HEK293T (cell line): ENCODE data around the gene STMN1.

ENCODE experiments used
- CTCF ChIA-PET: fragments of 350-600 bp; formaldehyde crosslinking; extraction: SDS; loops from one replicate; lab custom pipeline; 2021; ENCODE audit warnings: antibody characterized with exemption, inconsistent platforms; lab: Yijun Ruan, JAX
- POLR2A ChIA-PET: fragments of 350-600 bp; formaldehyde crosslinking; extraction: SDS; loops from one replicate; lab custom pipeline; 2020; ENCODE audit warnings: antibody characterized with exemption, inconsistent platforms; lab: Yijun Ruan, JAX
- DNase-seq: peaks from one replicate; pipeline ENCODE4 v3.0.0; 2012; ENCODE audit warnings: mixed read lengths; ENCODE audit errors: extremely low spot score
- ARNT ChIP-seq: fragments of 450-650 bp; IDR thresholded peaks from 2 replicates; pipeline ENCODE4 v1.6.1; 2017; ENCODE audit warnings: mild to moderate bottlenecking
- BHLHE40 ChIP-seq: fragments of 450-650 bp; IDR thresholded peaks from 2 replicates; pipeline ENCODE4 v1.6.1; 2016; ENCODE audit warnings: mild to moderate bottlenecking, moderate library complexity, borderline replicate concordance
- CTBP1 ChIP-seq: fragments of 450-650 bp; IDR thresholded peaks from 2 replicates; pipeline ENCODE4 v1.6.1; 2016; ENCODE audit warnings: borderline replicate concordance
- ELF4 ChIP-seq: fragments of 450-650 bp; IDR thresholded peaks from 2 replicates; pipeline ENCODE4 v1.6.1; 2017; ENCODE audit warnings: antibody characterized with exemption
- FOXA1 ChIP-seq: fragments of 450-650 bp; IDR thresholded peaks from 2 replicates; pipeline ENCODE4 v1.6.1; 2016; ENCODE audit warnings: mild to moderate bottlenecking
- FOXK2 ChIP-seq: fragments of 450-650 bp; IDR thresholded peaks from 2 replicates; pipeline ENCODE4 v1.6.1; 2016; ENCODE audit warnings: mild to moderate bottlenecking
- FOXM1 ChIP-seq: fragments of 450-650 bp; IDR thresholded peaks from 2 replicates; pipeline ENCODE4 v1.6.1; 2017; ENCODE audit warnings: mild to moderate bottlenecking, borderline replicate concordance
- HDGF ChIP-seq: fragments of 450-650 bp; IDR thresholded peaks from 2 replicates; pipeline ENCODE4 v1.6.1; 2017; ENCODE audit warnings: antibody characterized with exemption, borderline replicate concordance
- L3MBTL2 ChIP-seq: fragments of 450-650 bp; conservative IDR thresholded peaks from 2 replicates; pipeline ENCODE4 v1.6.1; 2016; ENCODE audit warnings: mild to moderate bottlenecking
- LEF1 ChIP-seq: fragments of 450-650 bp; IDR thresholded peaks from 2 replicates; pipeline ENCODE4 v1.6.1; 2017; ENCODE audit warnings: mild to moderate bottlenecking, borderline replicate concordance
- NFRKB ChIP-seq: fragments of 450-650 bp; IDR thresholded peaks from 2 replicates; pipeline ENCODE4 v1.6.1; 2016; ENCODE audit warnings: mild to moderate bottlenecking, moderate library complexity
- SP1 ChIP-seq: fragments of 450-650 bp; IDR thresholded peaks from 2 replicates; pipeline ENCODE4 v1.6.1; 2017
- SUZ12 ChIP-seq: fragments of 450-650 bp; IDR thresholded peaks from 2 replicates; pipeline ENCODE4 v1.6.1; 2016; ENCODE audit warnings: mild to moderate bottlenecking
- TARDBP ChIP-seq: fragments of 450-650 bp; IDR thresholded peaks from 2 replicates; pipeline ENCODE4 v1.6.1; 2016
- ZNF384 ChIP-seq: fragments of 450-650 bp; IDR thresholded peaks from 2 replicates; pipeline ENCODE4 v1.6.1; 2016
- TF ChIP-seq, protein P1 (sequence below): fragments of 450-650 bp; IDR thresholded peaks from 2 replicates; pipeline ENCODE4 v1.6.1; 2016

STMN1 gene

DNA sequence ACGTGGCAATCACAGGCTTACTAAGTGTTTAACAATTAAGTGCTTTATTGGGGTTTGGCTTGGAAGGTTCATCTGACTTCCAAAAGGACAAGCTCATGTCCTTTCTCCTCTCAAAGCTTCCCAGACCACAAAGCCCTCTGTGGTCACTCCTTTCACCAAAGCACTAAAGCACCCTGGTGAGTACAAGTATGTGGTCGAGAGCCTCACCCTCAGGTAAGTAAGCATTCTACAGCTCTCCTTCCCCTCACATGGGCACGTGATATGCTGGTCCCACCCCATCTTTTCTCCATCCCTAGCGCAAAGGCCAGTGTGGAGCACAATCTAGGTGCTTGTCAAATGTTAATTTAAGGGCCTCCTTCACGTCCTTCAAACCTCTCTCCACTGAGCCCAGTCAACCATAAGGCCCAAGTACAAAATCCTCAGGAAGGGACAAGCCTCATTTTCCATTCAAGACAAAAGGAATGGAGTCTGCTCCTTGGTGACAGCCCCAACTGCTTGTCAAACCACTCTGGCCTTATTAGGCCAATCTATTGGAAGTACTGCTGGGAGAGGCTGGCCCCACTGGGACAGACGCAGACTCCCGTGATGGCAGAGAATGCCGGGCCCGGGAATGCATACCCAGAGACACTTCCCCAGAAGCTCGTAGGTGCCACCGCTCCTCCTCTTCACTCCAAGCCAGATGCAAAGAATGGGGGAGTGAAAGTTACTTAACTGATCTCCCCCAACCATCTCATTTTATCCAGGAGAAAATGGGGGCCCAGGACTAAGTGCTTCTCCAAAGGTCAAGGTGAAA, 7.8 kb downstream of the STMN1 start:
- ChIA-PET CTCF (no interaction called here), POLR2A (interaction anchor here (1.1 to 6.5 kb wide), 3 partner anchors 10 to 101 kb away, joined by 3 to 61 read pairs (median 3); partner anchors contain the start of gene PAFAH2)
- TF ChIP-seq FOXK2 = no peak
- TF ChIP-seq SUZ12 = no peak
- TF ChIP-seq NFRKB = no peak
- TF ChIP-seq, protein P1, sequence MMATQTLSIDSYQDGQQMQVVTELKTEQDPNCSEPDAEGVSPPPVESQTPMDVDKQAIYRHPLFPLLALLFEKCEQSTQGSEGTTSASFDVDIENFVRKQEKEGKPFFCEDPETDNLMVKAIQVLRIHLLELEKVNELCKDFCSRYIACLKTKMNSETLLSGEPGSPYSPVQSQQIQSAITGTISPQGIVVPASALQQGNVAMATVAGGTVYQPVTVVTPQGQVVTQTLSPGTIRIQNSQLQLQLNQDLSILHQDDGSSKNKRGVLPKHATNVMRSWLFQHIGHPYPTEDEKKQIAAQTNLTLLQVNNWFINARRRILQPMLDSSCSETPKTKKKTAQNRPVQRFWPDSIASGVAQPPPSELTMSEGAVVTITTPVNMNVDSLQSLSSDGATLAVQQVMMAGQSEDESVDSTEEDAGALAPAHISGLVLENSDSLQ = no peak
- TF ChIP-seq SP1 = no peak
- TF ChIP-seq HDGF = no peak
- TF ChIP-seq TARDBP = no peak
- no peak for TF ChIP-seq L3MBTL2
- TF ChIP-seq BHLHE40 = no peak
- no peak for DNase-seq

DNA sequence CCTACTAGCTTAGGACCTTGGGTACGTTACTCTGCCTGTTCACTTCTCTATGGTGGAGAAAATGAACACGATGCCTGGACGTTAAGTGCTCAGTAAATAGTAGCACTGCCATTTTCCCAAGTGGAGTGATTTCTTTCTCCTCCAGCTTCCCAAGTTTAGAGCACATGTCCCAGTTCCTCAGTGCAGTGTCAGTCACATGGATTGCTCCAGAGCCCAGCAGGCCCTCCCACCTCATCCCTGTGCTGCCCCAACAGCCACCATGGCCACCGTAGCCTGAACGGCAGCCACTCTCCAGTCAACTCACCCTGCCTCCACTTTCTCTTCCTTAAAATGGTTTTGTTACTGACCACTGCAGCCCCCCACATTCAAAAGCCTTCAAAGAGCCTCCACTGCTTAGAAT, 8.5 kb downstream of the STMN1 start:
- POLR2A ChIA-PET = interaction anchor here (1.1 to 6.5 kb wide), 5 partner anchors 8 to 102 kb away, joined by 3 to 61 read pairs (median 10); partner anchors contain the start of genes PAFAH2 and STMN1
- DNase-seq = no peak
- CTCF ChIA-PET = no interaction called here
- TF ChIP-seq TARDBP = no peak
- no peak for TF ChIP-seq ZNF384
- no peak for TF ChIP-seq LEF1
- no peak for TF ChIP-seq SP1
- TF ChIP-seq, protein P1 = no peak
- no peak for TF ChIP-seq FOXM1
- no peak for TF ChIP-seq HDGF
- TF ChIP-seq BHLHE40 = no peak
- TF ChIP-seq FOXK2 = no peak
- TF ChIP-seq L3MBTL2 = no peak
- no peak for TF ChIP-seq NFRKB
- TF ChIP-seq FOXA1 = no peak
- no peak for TF ChIP-seq ARNT
- no peak for TF ChIP-seq CTBP1
- TF ChIP-seq ELF4 = no peak
- TF ChIP-seq SUZ12 = no peak

DNA sequence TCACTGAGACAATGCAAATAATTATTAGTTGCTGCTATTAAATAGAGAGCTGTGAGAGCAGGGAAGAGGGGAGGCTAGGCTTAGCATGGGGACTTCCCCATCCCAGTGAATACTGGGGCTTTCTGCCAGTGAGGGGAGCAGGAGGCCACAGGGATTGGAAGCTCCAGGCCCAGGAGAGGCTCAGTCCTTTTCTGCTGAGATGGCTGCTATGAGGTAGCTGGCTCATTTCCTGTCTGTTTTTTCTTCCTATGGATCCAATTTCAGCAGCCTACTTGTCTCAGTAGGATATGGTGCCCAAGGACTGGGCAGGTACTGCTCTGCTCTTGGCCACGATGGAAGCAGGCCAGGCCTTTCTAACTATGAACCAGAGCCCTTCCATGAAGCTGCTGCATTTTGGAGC, 10.0 kb downstream of the STMN1 start:
- ChIA-PET CTCF (interaction anchor here (0.8 to 3.1 kb wide), 12 partner anchors 8 to 133 kb away, joined by 3 to 25 read pairs (median 7); partner anchors contain the start of genes PAFAH2 and PAQR7), POLR2A (interaction anchor here (1.4 to 6.5 kb wide), 5 partner anchors 9 to 123 kb away, joined by 3 to 61 read pairs (median 10); partner anchors contain the start of genes PAFAH2, PAQR7 and STMN1)
- DNase-seq = no peak
- TF ChIP-seq L3MBTL2 (no peak), NFRKB (no peak), ARNT (no peak), ZNF384 (no peak), SP1 (no peak), FOXA1 (no peak)

DNA sequence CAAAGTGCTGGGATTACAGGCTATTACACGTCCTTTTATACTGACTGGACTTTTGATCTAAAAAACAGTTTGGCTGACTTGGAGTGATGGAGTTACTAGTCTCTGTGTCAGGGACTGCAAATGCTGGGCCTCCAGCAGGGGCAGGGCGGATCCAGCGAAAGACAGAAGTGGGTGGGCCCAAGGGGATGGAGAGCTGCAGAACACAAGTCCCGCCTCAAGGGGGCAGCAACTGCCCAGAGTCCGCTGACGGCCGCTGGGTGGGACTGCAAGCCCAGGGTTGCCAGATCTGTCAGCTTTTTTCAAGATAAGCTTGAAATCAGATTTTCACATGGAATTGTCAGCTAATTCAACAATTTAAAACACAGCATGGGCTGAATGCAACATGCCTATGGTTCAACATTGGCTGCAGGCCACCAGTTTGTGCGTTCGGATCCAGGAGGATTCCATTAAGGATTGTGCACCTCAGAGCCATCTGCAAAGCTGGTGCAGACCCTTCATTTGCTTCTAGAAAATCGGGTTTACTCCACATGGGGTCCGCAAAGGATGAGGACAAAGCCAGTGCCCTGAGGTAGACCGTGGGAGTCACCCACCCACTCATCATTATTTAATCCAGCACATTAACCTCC, 10.7 kb downstream of the STMN1 start:
- ChIA-PET CTCF (interaction anchor here (0.6 to 3.1 kb wide), 17 partner anchors 9 to 160 kb away, joined by 3 to 25 read pairs (median 4); partner anchors contain the start of genes PAFAH2 and PAQR7), POLR2A (interaction anchor here (1.0 to 6.5 kb wide), 6 partner anchors 10 to 124 kb away, joined by 3 to 61 read pairs (median 9); partner anchors contain the start of genes PAFAH2, PAQR7 and STMN1)
- TF ChIP-seq L3MBTL2 (no peak), HDGF (no peak), LEF1 (no peak), ARNT (no peak), ZNF384 (no peak), CTBP1 (no peak), SUZ12 (no peak)
- DNase-seq = peak; percentile 94

DNA sequence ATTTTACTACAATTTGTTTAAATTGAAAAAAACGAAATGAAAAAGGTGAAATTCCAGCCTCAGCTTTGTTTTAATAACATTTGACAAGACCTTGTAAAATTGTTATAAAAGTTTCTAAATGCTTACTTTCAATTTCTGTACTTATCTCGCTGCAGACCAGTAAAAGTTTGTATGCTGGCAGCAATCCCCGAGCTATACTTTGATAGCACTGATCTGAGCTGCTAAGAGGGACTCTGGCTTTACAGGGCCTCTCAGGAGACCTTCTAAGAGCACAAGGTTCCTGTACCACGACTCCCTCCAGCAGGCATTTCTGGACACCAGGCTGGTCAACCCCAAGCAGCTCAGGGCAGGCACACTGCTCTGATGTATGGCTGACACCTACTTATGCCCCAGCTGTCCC, 13.1 kb downstream of the STMN1 start:
- no peak for DNase-seq
- TF ChIP-seq FOXK2 = no peak
- no peak for TF ChIP-seq ARNT
- no peak for TF ChIP-seq L3MBTL2
- no peak for TF ChIP-seq TARDBP
- no peak for TF ChIP-seq SUZ12
- TF ChIP-seq SP1 = no peak
- TF ChIP-seq BHLHE40 = no peak
- TF ChIP-seq ELF4 = no peak
- TF ChIP-seq ZNF384 = no peak
- TF ChIP-seq, protein P1 = no peak
- no peak for TF ChIP-seq FOXM1
- no peak for TF ChIP-seq FOXA1
- no peak for TF ChIP-seq NFRKB
- TF ChIP-seq LEF1 = no peak
- TF ChIP-seq CTBP1 = no peak
- no peak for TF ChIP-seq HDGF
- POLR2A ChIA-PET = interaction anchor here (1.0 to 3.4 kb wide), 2 partner anchors 18 to 104 kb away, joined by 3 to 13 read pairs; partner anchors contain the start of genes PAFAH2 and PAQR7
- CTCF ChIA-PET = interaction anchor here (0.7 to 1.2 kb wide), 2 partner anchors 103 to 285 kb away, joined by 3 to 4 read pairs; no protein-coding TSS in a partner anchor
